H9 (cell line): ENCODE measurements around the gene UPB1. TPM values are rescaled to one million over a fixed set of nuclear protein-coding genes. Genes with fewer than 3 reads are reported as not detected.

Experiments
- DNase-seq: peaks from one replicate; pipeline ENCODE4 v3.0.0-alpha.2; 2017
- H2AFZ ChIP-seq: one replicate; pipeline ENCODE4 v1.6.1; 2013; ENCODE audit warnings: mild to moderate bottlenecking, low read length, control low read depth, moderate library complexity
- H2AK5ac ChIP-seq: 2 replicates; pipeline ENCODE4 v1.6.1; 2013; ENCODE audit warnings: low read length, control low read depth, mixed read lengths; ENCODE audit not compliant: insufficient read length
- H2BK120ac ChIP-seq: one replicate; pipeline ENCODE4 v1.6.1; 2013; ENCODE audit warnings: low read depth, mild to moderate bottlenecking, low read length, control low read depth, inconsistent platforms; ENCODE audit not compliant: poor library complexity, severe bottlenecking
- H2BK12ac ChIP-seq: 2 replicates; pipeline ENCODE4 v1.6.1; 2013; ENCODE audit warnings: low read length, control low read depth, mixed read lengths, low read depth; ENCODE audit not compliant: insufficient read length
- H2BK15ac ChIP-seq: 2 replicates; pipeline ENCODE4 v1.6.1; 2013; ENCODE audit warnings: low read depth, low read length, control low read depth
- H2BK20ac ChIP-seq: one replicate; pipeline ENCODE4 v1.6.1; 2013; ENCODE audit warnings: low read depth, mild to moderate bottlenecking, low read length, control low read depth, inconsistent platforms; ENCODE audit not compliant: poor library complexity, severe bottlenecking
- H2BK5ac ChIP-seq: 2 replicates; pipeline ENCODE4 v1.6.1; 2013; ENCODE audit warnings: low read length, control low read depth, mixed read lengths; ENCODE audit not compliant: insufficient read length
- H3K14ac ChIP-seq: 2 replicates; pipeline ENCODE4 v1.6.1; 2013; ENCODE audit warnings: low read length, control low read depth; ENCODE audit not compliant: insufficient read depth
- H3K18ac ChIP-seq: 2 replicates; pipeline ENCODE4 v1.6.1; 2013; ENCODE audit warnings: low read depth, mild to moderate bottlenecking, mixed read lengths, low read length, control low read depth; ENCODE audit not compliant: insufficient read length
- H3K23ac ChIP-seq: 2 replicates; pipeline ENCODE4 v1.6.1; 2013; ENCODE audit warnings: low read length, control low read depth, mixed read lengths, low read depth; ENCODE audit not compliant: insufficient read length
- H3K23me2 ChIP-seq: 2 replicates; pipeline ENCODE4 v1.6.1; 2013; ENCODE audit warnings: low read depth, mild to moderate bottlenecking, mixed read lengths, low read length, control low read depth; ENCODE audit not compliant: insufficient read length, poor library complexity, severe bottlenecking
- H3K27ac ChIP-seq: 2 replicates; pipeline ENCODE4 v1.5.1; 2013; ENCODE audit warnings: low read length, control low read depth, mixed read lengths, low read depth; ENCODE audit not compliant: insufficient read length
- H3K27me3 ChIP-seq: 2 replicates; pipeline ENCODE4 v1.6.1; 2013; ENCODE audit warnings: low read length, control low read depth, inconsistent platforms; ENCODE audit not compliant: insufficient read depth
- H3K4ac ChIP-seq: 2 replicates; pipeline ENCODE4 v1.6.1; 2013; ENCODE audit warnings: low read depth, mild to moderate bottlenecking, control low read depth, inconsistent platforms, low read length, moderate library complexity
- H3K4me1 ChIP-seq: 2 replicates; pipeline ENCODE4 v1.6.1; 2013; ENCODE audit warnings: low read length, control low read depth, inconsistent platforms; ENCODE audit not compliant: insufficient read depth
- H3K4me2 ChIP-seq: 2 replicates; pipeline ENCODE4 v1.6.1; 2013; ENCODE audit warnings: low read length, control low read depth, mixed read lengths; ENCODE audit not compliant: insufficient read length, insufficient read depth
- H3K56ac ChIP-seq: 2 replicates; pipeline ENCODE4 v1.6.1; 2013; ENCODE audit warnings: low read depth, mild to moderate bottlenecking, mixed read lengths, low read length, control low read depth; ENCODE audit not compliant: insufficient read length
- H3K79me1 ChIP-seq: 2 replicates; pipeline ENCODE4 v1.6.1; 2013; ENCODE audit warnings: low read depth, mild to moderate bottlenecking, moderate library complexity, low read length, control low read depth, inconsistent platforms; ENCODE audit not compliant: insufficient read depth, poor library complexity, severe bottlenecking
- H3K79me2 ChIP-seq: 2 replicates; pipeline ENCODE4 v1.6.1; 2013; ENCODE audit warnings: low read length, control low read depth, inconsistent platforms; ENCODE audit not compliant: insufficient read depth
- H3K9ac ChIP-seq: 2 replicates; pipeline ENCODE4 v1.6.1; 2013; ENCODE audit warnings: low read length, control low read depth, mixed read lengths; ENCODE audit not compliant: insufficient read length; ENCODE audit errors: extremely low read depth
- H3K9me3 ChIP-seq: one replicate; pipeline ENCODE4 v1.6.1; 2013; ENCODE audit warnings: low read depth, low read length, inconsistent platforms; ENCODE audit not compliant: control insufficient read depth
- H3T11ph ChIP-seq: one replicate; pipeline ENCODE4 v1.6.1; 2013; ENCODE audit warnings: mild to moderate bottlenecking, low read length, control low read depth, inconsistent platforms
- H4K20me1 ChIP-seq: one replicate; pipeline ENCODE4 v1.6.1; 2013; ENCODE audit not compliant: control insufficient read depth, insufficient read length, insufficient read depth
- H4K5ac ChIP-seq: 2 replicates; pipeline ENCODE4 v1.6.1; 2013; ENCODE audit warnings: low read depth, mild to moderate bottlenecking, mixed read lengths, low read length, control low read depth; ENCODE audit not compliant: insufficient read length
- H4K8ac ChIP-seq: replicated peaks from 2 replicates; pipeline ENCODE4 v1.6.1; 2013; ENCODE audit warnings: low read length, control low read depth, mixed read lengths, low read depth; ENCODE audit not compliant: insufficient read length
- H4K91ac ChIP-seq: 2 replicates; pipeline ENCODE4 v1.6.1; 2013; ENCODE audit warnings: low read depth, mild to moderate bottlenecking, moderate library complexity, mixed read lengths, low read length, control low read depth; ENCODE audit not compliant: insufficient read length
- H3K27ac Mint-ChIP-seq, 3 experiments: 2 replicates in 2 of 3; 3 replicates in 1 of 3; pipeline ENCODE4 v1.8.0; 2020 to 2021; ENCODE audit warnings: mixed read lengths in 3 of 3, mild to moderate bottlenecking in 1 of 3, moderate library complexity in 1 of 3
- H3K27me3 Mint-ChIP-seq: 2 replicates; pipeline ENCODE4 v1.8.0; 2021; ENCODE audit warnings: low read depth, mild to moderate bottlenecking, moderate library complexity, mixed read lengths
- H3K36me3 Mint-ChIP-seq, 3 experiments: 2 replicates in 2 of 3; 3 replicates in 1 of 3; pipeline ENCODE4 v1.8.0; 2020 to 2021; ENCODE audit warnings: low read depth in 3 of 3, mixed read lengths in 3 of 3; ENCODE audit not compliant: insufficient read depth in 1 of 3
- H3K4me1 Mint-ChIP-seq, 2 experiments: 2 replicates each; pipeline ENCODE4 v1.8.0; 2020; ENCODE audit warnings: mixed read lengths in 2 of 2
- H3K4me3 Mint-ChIP-seq, 2 experiments: 2 replicates in 1 of 2; 3 replicates in 1 of 2; pipeline ENCODE4 v1.8.0; 2020 to 2021; ENCODE audit warnings: mild to moderate bottlenecking in 2 of 2, mixed read lengths in 2 of 2, moderate library complexity in 1 of 2
- H3K9me3 Mint-ChIP-seq, 2 experiments: 2 replicates in 1 of 2; 3 replicates in 1 of 2; pipeline ENCODE4 v1.8.0; 2020; ENCODE audit warnings: mild to moderate bottlenecking in 2 of 2, mixed read lengths in 2 of 2, moderate library complexity in 1 of 2
- WGBS: extraction: QIAGEN DNeasy Blood & Tissue Kit; methylation state at CpG from one replicate; pipeline ENCODE4 v1.1.7; 2013; ENCODE audit warnings: missing lambda C conversion rate, low lambda C conversion rate, mixed read lengths; ENCODE audit not compliant: insufficient read length; ENCODE audit errors: extremely low coverage; 5-methylcytosine and 5-hydroxymethylcytosine counted together
- total RNA-seq: library from RNA; stranded (reverse); gene quantifications from 2 replicates; pipeline ENCODE4 v1.2.1, GENCODE V29; 2021
- TF ChIP-seq, protein P1 (sequence below): fragments of 200-600 bp; sonication (generic); conservative IDR thresholded peaks from 3 replicates; pipeline ENCODE4 v1.8.0; 2021; ENCODE audit warnings: antibody characterized with exemption, mild to moderate bottlenecking

The UPB1 gene
- total RNA-seq, 1 experiment from 2014 or later = not detected

DNA sequence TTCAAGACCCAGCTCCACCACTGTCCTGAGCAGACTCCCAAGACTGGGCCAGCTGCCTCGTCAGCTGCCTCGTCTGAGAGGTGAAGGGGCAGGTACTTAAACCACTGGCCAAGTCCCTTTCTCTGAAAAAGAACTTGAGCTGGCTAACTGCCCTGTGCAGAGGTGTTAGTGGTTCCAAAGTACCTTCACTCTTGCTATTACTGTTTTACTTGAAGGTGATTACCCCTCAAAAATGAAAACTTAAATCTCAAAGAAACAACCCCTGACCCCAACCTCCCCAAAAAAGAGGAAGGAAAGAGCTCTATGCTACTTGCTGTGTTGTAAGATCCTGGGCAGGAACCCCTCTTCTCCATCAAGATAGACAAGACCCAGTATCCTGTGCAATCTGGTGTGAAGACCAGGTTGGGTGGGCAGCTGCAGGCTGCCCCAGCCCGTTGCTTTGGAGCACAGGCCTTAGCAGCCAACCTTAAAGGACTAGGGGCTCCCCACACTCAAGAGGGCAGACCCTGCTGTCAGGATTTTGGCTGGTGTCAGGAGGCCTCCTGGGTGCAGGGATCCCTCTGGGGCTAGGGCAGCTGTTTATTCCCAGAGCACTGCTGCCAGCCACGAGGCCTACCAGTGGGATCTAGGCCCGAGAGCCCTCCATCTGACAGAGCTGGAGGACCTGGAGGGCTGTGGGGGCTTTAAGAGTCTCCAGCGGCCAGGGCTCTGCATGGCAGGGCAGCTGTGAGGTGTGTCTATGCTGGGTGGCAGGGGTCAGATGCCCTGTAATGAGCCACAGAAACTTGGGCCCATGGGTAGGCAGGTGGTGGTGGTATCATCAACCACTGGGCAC, 46.8 kb downstream of the UPB1 start:
- Histone ChIP-seq H3K4ac (no peak overlapping the region), H2AK5ac (no peak overlapping the region), H3K79me1 (no peaks in the 10 kb centered on the region), H2BK12ac (no peak overlapping the region), H4K20me1 (no peaks in the 10 kb centered on the region), H2BK20ac (no peak overlapping the region), H2BK5ac (no peak overlapping the region), H3K18ac (no peak overlapping the region), H3K27ac (no peak overlapping the region), H3K23ac (no peak overlapping the region), H2BK120ac (no peak overlapping the region), H3K14ac (no peak overlapping the region), H2BK15ac (no peak overlapping the region), H4K5ac (no peak overlapping the region), H3K79me2 (no peaks in the 10 kb centered on the region), H3K4me1 (no peaks in the 10 kb centered on the region), H3K9me3 (no peaks in the 10 kb centered on the region), H3T11ph (no peak overlapping the region), H3K4me2 (no peak overlapping the region), H3K27me3 (no peaks in the 10 kb centered on the region), H4K91ac (no peak overlapping the region), H4K8ac (no peak overlapping the region), H2AFZ (no peak overlapping the region), H3K23me2 (no peaks in the 10 kb centered on the region), H3K56ac (no peak overlapping the region), H3K9ac (no peak overlapping the region)
- no peaks in the 10 kb centered on the region for H3K9me3 Mint-ChIP-seq
- peaks cover 13 to 62% (median 54%) of the 10 kb centered on the region in 3 experiments; a peak in 6 of 7 replicates for H3K36me3 Mint-ChIP-seq
- H3K4me3 Mint-ChIP-seq = no peak overlapping the region
- H3K27me3 Mint-ChIP-seq = no peaks in the 10 kb centered on the region
- TF ChIP-seq, protein P1, sequence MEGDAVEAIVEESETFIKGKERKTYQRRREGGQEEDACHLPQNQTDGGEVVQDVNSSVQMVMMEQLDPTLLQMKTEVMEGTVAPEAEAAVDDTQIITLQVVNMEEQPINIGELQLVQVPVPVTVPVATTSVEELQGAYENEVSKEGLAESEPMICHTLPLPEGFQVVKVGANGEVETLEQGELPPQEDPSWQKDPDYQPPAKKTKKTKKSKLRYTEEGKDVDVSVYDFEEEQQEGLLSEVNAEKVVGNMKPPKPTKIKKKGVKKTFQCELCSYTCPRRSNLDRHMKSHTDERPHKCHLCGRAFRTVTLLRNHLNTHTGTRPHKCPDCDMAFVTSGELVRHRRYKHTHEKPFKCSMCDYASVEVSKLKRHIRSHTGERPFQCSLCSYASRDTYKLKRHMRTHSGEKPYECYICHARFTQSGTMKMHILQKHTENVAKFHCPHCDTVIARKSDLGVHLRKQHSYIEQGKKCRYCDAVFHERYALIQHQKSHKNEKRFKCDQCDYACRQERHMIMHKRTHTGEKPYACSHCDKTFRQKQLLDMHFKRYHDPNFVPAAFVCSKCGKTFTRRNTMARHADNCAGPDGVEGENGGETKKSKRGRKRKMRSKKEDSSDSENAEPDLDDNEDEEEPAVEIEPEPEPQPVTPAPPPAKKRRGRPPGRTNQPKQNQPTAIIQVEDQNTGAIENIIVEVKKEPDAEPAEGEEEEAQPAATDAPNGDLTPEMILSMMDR = no peak
- no peak overlapping the region for H3K27ac Mint-ChIP-seq
- DNase-seq = no peak
- no CpG with 5 or more reads among the region's 6 CpGs for WGBS
- H3K4me1 Mint-ChIP-seq = no peaks in the 10 kb centered on the region
